NCI-H1436 treated with DMSO at 0.1 percent for 48 hours (cell line): ENCODE data around the gene CD6.

ENCODE experiments used
- DNase-seq: peaks from one replicate; lab custom pipeline; 2025; lab: John Stamatoyannopoulos, UW

The CD6 gene

DNA sequence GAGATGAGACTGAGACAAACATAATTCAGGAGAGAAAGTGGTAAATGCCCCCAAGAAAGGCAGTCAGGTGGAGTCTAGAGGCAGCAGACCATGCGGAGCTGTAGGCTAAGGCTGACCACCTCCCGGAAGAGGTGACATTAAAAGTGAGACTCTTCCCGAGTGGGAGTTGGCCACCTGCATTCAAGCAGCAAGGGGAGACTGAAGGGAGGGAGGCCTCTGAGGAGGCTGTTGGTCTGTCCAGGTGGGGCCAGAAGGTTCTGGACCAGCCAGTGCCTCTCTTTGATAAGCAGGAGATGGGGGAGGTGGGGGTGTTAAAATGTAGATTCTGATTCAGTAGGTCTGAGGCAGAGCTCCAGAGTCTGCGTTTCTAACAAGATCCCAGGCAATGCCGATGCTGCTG lies 37.5 kb downstream of the CD6 start:
- DNase-seq = no peak

DNA sequence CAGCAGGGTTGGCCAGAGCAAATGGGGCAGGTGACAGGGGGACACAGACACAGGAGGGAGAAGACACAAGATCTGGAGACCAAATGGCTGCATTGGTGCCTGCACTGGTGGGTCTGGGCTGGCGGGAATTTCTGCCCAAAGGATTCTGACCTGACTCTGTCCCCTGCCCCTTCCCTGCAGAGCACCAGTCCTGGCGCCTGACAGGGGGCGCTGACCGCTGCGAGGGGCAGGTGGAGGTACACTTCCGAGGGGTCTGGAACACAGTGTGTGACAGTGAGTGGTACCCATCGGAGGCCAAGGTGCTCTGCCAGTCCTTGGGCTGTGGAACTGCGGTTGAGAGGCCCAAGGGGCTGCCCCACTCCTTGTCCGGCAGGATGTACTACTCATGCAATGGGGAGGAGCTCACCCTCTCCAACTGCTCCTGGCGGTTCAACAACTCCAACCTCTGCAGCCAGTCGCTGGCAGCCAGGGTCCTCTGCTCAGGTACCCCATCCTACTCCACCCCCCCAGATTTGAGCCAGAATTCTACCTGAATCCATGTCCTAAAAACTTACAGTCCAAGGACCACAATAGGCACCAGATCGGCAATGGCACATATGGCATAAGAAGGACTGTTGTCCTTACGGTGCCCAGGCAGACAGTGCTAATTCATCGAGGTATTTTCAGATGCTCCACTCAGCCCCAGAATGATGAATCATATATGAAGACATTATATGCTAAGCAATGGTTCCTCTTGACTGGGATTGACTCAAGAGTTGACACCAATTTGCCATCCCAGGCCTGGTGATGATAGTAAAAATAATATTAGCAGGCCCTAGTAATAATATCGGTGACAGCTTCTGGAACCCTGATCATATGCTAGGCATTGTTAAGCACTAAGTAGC lies 38.2 kb downstream of the CD6 start:
- no peak for DNase-seq

DNA sequence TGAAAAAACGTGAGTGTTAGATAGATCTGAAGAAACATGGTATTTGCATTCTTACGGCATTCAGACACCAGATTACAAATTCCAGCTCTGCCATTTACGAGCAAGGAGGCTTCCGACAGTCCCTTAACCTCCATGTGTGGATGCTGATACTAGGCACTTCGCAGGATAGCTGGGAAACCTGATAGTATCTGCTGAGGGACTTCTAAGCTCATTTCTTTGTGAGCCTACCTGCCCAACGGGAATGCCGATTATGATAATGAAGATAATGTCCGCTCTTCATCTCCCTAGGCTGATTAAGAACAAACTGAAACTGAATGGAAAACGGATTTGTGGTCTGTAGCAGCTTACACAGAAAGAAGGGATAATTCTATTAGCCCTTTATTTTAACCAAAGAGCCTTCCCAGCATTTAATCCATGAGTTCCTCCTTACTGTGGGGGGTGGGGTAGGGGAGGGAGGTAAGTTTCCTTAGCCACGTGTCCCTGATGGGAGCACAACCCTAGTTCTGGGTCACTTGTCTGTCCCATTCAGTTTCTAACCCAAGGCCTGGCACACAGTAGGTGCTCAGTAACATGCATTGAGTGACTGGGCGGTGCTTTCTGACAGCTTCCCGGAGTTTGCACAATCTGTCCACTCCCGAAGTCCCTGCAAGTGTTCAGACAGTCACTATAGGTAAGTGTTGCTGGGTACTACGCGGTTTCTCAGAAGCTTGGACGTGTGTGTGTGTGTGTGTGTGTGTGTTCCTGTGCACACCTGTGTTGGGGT lies 39.2 kb downstream of the CD6 start:
- DNase-seq = no peak

DNA sequence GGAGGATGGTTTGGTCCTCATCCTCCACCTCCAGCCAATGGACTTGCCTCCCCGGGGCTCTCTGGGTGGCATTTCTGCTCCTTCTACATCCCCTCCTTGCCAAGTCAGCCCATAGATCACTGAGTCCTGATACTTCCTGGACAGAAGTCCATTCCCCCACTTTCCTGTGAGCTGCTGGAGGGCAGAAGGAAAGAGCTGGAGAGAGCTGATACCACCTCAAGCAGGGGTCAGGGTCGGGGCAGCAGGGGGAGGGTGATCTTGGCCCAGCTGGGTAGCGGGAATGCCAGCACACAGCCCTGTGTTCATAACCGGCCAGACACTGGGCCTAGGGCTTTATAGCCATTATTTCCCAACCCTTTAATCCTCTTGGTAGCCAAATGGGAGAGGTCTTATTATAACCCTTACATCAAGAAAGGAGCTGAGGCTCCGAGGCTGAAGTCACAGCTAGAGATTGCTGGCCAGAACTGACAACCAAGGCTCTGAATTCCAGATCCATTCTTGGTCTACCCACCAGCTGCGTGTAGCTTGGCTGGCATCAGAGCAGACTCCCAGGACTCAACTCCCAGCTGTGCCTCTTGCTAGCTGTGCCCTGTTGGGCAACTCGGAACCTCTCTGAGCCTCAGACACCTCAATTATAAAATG lies 39.9 kb downstream of the CD6 start:
- DNase-seq = no peak

DNA sequence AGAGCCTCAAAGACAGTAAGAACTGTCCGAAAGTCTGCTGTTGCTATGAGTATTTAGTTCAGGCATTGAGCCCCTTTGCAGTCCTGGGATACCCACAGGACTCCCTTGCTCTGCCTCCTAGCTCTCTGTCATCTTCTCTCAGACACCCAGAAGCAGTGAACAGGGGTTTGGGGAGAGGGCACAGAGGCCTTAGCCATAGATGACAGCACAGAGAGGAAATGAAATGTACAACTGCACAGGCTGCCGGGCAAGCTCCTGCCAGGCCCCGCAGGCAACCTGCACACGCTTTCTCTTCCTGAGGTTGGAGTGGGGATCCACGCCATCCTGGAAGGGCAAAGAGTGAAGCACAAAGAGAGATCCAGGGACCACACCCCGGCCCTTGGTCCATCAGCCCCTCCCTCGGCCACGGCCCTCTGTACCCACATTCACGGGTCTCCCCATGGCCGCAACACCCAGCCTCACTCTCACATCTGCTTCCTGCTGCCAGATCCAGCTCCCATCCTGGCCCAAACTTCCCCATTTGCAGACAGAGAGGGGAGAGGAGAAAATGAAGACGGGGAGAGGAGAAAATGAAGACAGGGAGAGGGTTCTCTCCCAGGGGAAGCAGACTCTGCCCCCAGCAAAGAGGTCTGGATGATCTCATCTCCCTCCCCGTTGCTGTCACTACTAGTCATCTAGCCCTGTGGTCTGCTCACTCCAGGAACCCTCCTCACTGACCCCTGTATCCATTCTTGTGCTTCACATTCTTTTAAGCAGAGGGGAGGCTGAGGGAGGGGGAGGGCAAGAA lies 40.7 kb downstream of the CD6 start:
- no peak for DNase-seq

DNA sequence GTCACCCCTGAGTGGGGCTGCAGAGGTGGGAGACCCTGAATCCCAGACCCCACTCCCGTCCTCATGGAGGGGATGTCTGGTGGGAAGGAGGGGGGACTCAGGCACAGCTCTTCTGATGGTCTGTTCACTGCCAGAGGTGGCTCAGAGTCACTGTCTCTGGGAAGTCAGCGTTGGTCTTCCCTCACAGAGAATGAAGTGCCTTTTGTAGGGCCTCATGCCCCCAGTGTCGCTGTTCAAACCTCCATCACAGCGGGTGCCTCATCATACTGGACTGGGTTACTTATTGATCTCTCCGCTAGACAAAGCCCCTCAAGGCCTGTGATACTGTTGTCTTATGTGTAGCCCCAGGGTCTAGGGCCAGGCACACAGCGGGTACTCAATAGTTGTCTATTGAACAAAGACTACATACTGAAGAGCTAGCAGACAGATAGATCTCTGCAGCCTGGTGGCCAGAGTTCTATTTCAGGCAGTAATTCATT lies 41.3 kb downstream of the CD6 start:
- DNase-seq = no peak

DNA sequence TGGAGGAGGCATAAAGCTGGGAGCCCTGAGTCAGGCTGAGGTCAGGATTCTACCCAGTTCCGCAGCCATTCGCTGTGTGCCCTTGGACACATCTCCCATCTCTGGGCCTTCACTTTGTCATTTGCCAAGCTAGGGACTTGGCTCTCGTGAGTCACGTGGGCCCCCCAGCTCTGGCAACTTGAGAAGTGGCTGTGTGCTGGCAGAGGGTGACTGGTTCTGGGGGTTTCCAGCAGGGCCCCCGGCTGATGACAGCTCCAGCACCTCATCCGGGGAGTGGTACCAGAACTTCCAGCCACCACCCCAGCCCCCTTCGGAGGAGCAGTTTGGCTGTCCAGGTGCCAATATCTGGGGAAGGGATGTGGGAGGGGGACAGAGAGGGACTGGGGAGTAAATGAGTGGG lies 46.6 kb downstream of the CD6 start:
- DNase-seq = no peak

DNA sequence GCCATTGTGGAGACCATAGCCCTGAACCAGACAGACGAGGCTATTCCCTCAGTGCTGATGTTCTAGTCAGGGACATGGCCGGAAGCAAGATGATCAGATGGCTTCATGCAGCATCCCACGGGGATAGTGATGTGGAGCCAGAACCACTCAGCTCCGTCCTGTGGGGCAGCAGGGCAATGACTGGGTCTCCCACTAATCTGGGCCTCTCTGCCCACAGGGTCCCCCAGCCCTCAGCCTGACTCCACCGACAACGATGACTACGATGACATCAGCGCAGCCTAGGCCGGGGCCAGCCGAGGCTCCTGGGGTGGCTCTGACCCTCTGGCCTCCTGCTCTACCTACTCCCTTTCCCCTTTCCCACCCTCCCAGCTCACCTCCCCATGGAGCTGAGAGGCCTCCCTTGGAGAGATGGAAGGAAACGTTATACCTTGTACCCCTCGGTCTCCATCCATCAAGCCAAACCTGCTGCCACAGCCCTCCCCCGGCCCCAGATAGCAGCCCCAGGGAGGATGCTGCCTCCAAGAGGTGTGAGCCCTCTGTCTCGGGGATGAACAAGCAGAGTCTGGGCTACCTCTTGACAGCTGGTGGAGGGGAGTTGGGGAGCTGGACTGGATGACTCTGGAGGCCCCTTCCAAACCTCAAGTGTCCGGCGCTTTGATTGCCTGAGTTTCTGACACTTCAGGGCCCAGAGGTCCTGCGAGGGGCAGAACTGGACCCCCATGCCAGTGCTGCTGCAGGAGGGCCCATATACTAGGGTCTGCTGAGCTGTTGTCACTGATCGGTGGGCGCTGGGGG lies 47.8 kb downstream of the CD6 start:
- no peak for DNase-seq

DNA sequence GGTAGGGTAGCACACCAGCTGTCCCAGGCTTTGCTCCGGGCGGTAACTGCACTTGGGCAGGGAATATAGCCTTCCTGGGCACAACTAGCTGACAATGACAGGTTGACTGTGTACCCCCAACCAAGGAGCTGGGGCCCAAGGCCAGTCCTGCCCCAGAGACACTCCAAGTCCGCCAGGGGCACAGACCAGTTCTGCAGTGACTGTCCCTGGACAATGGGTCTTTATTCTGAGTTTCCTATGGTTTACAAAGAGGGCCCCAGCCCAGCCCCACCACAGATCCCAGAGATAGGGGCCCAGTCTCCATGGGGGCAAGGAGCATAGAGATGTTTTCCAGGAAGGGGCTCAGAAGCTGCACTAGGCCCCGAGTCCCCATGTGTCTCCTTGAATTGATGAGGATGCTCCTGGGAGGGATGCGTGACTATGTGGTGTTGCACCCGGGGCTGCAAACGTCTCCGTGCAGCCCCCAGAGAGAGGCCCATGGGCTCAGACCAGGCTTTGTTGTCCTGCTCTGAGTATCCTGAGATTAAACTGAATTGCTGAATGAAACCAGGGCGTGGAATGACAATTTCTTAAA lies 48.4 kb downstream of the CD6 start:
- no peak for DNase-seq

DNA sequence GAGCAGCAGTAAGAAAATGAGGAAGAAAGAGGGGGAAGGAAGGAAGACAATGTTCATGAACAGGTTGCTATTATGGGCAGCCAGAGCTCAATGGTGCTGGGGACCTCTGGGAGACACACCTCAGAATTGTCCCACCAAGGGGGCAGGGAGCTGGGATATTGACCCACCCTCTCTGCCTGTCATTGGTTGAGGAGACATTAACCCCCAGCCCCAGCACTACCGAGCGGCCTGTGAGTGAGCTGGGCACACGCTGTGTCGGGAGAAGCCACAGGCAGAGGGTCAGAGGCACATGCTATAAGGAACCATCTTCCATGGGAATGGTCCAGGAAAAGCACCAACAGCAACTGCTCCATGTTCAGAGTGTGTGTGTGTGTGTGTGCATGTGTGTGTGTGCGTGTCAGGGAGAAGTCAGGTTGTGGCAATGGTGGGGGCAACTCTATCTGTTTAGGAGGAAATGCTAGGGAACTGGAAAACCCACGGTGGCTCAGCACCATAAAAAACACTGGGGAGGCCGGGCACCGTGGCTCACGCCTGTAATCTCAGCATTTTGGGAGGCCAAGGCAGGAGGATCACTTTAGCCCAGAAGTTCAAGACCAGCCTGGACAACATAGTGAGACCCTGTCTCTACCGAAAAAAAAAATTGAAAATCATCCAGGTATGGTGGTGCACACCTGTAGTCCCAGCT lies 49.2 kb downstream of the CD6 start:
- DNase-seq = no peak

DNA sequence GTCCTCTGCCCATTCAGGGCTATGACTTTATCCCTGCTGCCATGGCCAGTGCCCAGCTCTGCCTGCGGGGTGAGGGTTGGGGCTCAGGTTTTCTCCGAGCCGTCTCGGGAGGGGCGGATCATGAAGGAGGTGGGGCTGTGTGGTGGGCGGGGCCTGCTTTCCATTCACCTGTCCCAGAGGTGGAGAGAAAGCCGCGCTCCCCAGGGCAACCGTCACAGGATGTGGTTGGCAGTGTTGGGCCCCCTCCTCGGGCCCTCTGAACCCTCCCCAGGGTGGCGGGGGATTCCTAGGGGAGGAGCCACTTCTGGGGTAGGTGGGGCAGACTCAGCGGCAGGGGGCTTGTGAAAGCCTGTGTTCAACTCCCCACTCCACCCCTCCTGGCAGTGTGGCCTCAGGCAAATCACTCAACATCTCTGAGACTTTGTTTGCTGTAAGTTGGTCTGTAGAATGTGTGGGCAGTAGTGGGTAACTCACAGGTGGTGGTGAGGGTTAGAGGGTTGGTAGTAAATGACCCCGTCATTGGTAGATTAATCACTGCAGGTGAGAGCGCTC lies 50.3 kb downstream of the CD6 start:
- peak; percentile 68 for DNase-seq

DNA sequence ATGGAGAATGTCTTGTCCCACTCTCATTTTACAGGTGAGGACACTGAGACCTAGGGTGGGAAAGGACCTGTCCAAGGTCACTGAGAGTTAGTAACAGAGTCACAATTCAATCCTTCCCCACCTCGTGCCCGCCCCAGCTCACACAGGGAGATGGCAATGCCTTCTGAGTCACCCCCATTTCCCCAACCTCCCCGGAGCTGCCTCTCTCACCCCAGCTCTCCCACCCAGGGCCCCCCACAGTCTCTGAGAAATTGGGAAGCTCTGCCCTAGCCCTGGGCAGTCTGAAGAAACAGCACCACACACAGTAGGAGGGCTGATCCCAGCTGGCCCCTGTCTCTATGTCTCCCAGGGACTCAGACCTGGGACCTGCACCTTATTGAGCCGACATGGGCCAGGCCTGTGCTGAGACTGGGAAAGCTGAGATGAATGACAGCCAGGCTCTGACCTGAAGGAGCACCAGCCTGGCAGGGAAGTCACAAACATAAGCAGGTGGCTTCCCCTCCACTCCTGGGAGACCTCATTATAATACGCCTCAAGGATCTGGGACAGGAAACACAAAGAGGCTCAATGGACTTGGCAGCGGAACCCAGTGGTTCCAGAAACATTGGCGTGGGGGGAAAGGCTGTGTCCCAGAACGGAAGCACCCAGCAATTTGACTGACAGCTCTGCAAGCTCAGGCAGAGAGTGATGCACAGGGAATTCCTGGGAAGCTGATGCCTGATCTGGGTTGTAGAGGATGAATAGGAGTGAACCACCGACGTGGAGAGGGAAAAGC lies 51.0 kb downstream of the CD6 start:
- DNase-seq = no peak

DNA sequence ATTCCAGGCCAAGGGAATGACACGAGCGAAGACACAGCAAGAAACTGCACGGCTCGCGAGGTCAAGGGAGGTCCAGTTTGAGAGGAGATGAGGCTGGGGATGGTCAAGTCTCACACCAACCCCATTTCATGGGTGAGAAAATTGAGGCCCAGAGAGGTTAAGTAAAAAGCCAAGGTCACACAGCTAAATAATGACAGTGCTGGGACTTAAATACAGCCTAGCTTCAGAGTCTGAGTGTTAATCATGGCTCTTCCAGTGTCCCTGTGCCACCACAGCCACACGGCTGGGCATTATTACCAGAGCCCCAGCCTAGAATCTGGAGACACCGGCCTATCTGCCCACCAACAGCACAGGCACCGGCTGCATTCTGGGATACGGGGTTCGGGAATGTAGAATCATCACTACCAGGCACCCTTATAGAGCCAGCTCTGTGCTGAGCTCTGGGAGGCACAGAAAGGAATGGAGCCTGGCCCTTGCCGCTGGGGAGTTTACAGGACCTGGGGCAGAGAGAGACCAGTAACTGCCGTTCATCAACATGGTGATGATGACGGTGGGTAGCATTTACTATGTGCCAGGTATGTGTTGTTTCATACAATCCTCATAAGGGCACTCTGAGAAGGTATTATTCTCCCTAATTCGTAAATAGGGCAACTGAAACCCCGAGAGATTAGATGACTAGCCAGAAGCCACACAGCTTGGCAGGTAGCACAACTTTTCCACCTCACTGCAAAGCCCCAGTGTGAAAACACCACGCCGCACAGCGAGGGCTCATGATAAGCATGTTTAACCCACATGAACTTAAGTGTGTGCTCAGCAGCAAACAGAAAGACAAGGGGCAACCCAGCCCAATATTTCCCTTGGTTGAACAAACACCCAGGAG lies 51.8 kb downstream of the CD6 start:
- no peak for DNase-seq

DNA sequence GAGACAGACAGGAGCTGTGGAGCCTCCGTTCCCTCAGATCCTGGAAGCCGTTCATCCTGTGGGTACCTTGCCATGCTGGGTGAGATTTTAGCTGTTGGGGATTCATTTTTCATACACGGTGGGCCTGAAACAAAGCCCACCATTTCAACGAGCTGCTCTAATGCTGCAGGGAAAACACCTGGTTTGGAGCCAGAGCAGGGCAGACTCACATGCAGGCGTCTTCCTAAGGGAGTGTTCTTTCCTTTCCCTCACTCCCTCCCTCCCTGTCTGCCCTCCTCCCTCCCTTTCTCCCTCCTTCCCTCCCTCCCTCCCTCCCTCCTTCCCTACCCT lies 52.5 kb downstream of the CD6 start:
- DNase-seq = no peak

DNA sequence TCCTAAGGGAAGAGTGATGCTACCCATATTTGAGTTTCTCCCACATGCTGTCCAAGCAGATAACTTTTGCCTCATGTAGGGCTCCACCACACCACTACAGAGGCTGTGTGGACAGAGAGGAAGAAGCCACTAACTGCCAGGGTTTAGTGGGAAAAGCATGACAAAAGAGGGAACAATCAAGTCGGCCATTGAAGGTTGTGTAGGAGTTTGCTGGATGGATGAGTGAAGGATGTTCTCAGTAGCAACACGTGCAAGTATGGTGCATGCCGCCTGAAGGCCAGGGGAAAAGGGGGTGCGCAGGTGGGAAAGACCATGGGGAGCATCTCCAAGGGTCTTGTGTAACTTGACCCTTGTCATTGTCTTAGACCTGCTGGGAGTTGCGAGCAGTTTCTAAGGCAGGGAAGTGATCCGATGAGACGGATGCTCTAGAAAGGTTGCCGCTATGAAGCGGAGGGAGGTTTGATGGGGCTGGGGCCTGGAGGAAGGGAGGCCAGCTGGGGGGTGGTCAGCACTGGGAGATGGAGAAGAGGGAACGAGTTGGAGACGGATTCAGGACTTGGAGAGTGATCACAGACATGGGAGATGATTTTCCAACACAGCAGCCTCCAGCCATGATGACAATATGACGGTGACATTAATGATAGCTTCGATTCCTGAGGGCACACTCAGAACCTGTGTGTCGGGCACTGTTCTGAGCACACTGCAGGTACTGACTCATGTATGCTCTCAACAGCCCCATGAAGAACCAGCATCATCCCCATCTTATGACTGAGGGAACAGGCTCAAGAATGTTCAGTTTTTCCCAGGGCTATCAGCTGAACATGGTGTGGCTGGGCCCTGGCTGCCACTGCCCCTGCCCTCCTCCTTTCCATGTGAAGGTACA lies 53.7 kb downstream of the CD6 start:
- DNase-seq = no peak

DNA sequence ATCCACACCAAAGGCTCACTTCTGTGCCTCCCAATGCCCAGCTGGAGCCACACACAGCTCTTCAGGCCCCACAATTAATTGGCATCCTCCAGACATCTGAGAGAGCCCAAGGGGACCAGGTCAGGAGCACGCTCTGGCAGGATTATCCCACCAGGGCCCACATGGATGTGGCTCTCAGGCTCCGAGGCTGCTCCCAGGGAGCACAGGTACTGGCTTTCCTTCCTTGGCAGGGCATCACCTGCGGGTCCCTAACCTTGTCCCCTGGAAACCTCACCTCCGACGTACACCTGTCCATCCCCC lies 54.3 kb downstream of the CD6 start:
- DNase-seq = no peak
